GM19099 (cell line): ENCODE data around the gene AMZ1.

Source experiments
- POLR2A ChIP-seq: IDR thresholded peaks from 3 replicates; pipeline ENCODE4 v1.6.1; 2011; ENCODE audit warnings: low read depth; ENCODE audit not compliant: insufficient read length; ENCODE audit errors: extremely low read depth

AMZ1 gene

DNA sequence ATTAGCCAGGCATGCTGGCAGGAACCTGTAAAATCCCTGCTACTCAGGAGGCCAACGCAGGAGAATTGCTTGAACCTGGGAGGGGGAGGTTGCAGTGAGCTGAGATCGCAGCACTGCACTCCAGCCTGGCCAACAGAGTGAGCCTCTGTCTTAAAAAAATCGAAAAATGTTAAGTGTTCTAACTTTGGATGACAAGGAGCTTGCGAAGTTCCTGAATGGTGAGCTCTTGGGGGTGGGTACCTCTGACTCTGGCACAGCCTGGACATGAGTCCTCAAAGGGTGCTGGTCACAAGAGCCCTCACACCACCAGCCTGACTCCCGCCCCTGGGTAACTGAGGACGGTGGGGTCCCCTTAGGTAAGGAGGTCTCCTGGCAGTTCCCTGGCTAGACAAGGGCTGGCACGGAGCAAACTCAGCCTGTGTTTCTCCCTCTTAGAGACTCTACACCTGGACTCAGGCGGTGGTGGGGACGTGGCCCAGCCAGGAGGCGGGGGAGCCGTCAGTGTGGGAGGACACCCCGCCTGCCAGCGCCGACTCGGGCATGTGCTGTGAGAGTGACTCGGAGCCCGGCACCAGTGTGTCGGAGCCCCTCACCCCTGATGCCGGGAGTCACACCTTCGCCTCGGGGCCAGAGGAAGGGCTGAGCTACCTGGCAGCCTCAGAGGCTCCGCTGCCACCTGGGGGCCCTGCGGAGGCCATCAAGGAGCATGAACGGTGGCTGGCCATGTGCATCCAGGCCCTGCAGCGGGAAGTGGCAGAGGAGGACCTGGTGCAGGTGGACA, 24.1 kb downstream of the AMZ1 start:
- no peak for TF ChIP-seq POLR2A

DNA sequence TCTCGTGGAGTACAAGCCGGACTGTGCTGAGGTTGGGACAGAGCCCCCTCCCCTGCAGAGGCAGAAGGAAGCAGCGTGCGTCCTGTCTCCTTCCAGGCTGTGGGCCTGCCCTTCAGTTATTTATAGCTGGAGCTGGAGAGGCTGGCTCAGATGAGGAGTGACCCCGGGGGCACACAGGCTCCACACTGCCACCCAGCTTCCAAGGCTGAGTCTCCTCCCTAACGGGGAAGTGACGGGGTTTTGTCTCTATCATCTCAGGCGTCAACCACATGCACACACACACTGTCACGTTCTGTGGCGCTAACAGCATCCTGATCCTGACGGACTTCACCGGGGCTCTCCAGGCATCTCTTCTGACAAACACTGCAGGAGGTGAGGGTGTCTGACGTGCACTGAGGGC, 25.4 kb downstream of the AMZ1 start:
- no peak for TF ChIP-seq POLR2A

DNA sequence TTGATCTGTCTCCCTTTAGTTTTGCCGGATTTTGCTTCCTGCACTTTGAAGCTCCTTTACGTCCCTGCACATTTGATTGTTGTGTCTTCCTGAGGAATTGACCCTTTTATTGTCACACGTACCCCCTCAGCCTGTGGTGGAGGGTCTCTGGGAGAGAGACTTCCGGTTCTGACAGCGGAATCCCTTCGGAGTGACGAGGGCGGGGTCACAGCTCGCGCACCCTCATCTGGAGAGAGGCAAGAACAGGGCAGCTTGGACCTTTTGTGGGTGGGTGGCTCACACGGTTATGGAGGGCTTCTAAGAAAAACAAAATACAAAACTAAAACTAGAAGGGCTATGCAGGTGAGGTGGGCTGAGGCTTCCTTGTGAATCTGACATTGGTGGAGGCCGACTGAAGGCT, 26.0 kb downstream of the AMZ1 start:
- no peak for TF ChIP-seq POLR2A

DNA sequence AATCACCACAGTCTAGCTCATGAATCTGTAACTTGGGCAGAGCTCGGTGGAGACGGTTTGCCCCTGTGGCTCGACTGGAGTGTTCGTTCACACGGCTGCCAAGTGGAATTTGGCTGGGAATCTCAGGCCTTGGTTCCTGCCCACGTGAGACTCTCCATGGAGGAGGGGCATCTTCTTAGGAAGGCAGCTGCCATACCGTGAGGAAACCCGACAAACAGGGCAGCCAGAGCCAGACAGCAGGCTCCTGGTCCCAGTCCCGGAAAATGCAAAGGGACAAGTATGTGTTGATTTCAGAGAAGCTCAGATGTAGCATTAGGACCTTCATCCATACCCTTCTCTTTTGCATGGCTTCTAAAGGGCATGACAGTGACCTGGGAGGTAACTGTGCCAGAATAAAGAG, 26.6 kb downstream of the AMZ1 start:
- TF ChIP-seq POLR2A: no peak

DNA sequence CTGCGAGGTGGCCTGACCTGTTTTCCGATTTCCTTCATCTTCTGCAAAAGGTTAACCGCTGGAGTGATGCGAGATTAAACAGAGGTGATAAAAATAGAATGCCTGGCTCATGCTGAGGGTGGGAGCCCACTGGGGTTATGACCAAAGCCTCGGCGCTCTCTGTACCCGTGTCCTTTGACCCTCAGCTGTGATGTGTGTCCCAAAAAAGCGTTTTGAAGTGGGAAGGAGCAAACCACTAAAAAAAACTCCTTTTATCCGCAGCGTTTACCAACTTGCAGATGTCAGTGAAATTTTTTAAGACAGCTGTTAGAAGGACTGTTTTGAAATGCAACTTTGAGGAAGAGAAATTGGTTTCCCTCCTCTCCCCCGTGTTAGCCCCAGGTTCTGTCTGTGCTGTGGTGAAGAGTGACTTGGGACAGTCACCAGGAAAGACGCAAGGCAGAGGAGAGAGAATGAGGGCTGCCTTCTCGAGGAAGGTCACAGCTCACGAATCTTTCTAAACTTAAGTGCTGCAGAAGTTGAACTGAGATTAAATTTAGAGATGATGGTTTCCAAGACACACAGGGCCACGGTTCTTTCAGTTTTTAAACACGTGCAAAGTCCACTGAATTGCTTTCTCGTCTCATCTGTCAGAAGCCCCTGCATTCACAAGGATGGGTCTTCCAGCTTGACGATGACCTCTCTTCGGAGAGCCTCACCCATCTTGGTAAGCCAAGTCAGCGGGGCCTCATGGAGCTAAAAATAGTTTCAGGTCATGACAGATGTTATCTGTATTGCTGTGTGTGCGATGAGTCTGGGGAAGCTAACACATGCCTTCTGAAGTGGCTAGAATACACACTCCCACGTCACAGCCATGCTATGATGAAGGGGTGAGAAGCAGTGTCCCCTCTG, 27.6 kb downstream of the AMZ1 start:
- no peak for TF ChIP-seq POLR2A

DNA sequence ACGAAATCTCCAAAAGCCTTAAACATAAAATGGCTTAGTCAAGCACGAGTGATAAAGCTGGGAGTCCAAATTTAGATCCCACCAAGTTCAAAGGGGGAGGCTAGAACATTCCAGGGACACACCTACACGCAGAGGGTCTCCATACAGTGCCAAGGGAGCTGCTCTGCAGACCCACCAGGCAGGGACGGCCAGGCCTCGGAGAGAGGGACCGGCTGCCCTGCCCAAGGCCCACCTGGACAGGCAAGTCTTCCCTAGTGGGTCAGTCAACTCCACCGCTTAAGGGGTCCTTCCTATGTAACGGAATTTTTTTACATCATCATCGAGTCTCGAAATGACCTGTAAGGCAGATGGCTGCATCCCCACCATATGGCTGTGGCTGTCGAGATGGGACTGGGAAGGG, 28.5 kb downstream of the AMZ1 start:
- TF ChIP-seq POLR2A: no peak

DNA sequence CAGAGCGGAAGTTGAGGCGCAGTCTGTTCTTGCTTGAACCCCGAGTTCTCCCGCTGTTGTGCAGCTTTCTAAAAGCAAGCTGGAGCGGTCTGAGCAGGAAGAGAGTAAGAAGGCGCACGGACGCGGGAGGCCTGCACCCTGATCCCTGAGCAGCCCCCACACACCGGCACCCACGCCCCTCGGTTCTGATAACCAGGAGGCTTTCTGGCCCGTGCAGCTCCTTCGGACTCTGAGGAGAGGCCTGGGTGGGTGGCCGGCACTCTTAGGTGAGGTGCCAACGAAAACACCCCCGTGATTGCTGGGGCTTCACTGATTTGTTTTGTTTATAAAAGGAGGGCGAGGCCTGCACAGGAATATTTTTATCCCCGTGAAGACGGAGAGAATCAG, 28.9 kb downstream of the AMZ1 start:
- no peak for TF ChIP-seq POLR2A

DNA sequence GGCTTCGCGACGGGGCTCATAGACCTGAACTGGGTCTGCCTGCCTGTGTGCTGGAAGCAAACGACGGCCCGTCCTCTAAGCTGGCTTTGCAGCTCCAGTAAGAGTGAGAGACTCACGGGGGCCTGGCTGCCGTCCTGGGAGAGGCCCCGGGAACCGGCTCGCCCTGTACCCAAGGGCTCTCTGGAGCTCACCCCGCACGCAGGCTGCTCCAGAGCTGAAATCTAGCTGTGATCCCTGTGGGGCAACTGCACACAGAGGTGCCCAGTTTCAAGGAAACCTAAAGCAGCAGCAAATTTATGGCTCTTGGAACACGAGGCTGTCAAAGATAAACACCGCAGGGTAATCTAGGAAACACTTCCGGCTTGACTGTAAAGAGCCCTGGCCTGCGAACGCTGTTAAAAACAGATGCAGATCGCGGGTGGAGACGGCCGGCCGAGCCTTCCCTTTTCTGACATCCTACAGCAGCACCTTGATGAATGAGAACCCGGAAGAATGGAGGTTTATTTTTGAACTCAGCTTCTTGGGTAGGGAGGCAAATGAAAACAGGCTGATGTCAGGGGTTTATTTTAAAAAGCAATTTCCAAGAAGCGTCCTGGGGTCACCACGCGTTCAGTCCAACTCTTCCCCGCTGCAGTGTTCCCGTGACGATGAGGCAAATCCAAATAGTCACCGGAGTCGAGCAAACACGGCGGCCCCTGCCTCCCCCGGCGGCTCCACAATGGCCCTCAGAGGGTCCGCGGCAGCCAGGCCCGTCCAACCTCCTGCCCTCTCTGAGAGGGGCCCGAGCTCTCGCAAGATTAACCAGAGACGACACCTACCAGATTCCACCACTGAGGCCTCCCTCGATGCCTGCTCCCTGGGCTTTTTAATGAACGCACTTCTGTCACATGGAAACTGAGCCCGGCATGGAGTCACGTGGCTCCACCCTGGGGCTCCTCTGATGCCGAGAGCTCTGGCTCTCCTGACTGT, 29.6 kb downstream of the AMZ1 start:
- TF ChIP-seq POLR2A: no peak

DNA sequence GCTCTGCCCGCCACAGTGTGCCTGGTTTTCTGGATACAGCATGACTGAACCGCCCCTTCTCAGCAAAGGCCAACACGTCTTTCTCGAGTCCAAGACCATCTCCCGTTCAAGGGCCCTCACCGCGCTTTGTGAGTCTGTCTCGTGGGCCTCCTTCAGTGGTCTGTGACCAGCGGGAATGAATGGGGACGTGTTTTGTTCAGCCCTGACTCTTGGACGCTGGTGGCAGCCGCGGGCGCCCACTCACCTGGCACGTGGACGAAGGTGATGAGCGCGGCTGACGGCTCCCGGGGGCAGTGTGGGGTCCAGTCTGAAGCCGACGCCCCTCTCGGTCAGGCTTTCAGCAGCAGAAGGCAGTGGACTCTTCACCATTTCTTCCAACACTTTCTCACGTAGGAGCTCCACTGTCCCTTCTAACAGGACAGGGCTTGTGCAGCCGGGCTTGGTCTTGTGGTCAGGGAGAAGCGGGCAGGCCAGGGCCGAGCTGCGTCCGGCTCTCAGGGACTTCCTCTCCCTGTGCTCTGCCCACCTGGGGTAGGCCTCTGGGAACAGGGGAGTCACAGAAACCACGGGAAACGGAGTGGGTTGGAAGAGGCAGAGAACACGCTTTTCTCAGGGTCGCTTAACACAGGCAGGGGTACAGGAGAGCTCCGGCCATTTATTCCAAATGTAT, 30.4 kb downstream of the AMZ1 start:
- TF ChIP-seq POLR2A: no peak

DNA sequence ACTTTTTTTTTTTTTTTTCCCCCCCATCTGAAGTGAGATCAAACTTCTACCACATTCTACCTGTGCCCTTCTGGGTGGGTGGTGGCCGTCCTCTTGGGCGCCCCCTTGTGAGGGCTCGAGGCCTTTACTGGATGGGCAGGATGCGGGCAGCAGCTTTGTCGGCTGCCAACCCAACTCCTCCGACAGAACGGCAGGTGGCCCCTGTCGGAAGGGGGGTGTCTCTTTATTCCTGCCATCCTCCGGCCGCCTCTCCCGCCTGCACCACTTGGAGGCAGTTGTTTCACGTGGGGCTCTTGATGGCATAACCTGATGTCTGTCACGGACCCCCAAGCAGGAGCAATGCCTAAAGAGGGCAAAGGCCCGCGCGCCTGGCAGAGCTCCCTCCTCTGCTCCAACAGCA, 31.0 kb downstream of the AMZ1 start:
- no peak for TF ChIP-seq POLR2A

DNA sequence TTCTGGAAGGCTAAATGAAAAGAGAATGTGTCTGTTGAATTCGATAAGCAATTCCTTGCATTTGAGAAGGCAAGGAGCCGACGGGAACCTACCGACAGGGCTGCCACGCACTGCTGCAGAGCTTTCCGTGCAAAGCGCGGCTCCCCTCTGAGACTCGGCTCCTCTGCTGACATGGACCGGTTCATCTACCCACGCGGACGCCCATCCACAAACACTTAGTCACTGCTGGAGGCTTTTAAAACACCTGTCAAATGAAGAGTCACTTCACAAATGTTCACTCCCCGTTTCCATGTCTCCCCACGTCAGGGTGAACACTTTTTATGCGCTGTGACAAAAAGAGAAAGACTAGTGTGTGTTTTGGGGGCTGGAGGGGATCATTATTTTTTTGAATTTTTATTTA, 32.0 kb downstream of the AMZ1 start:
- TF ChIP-seq POLR2A: no peak

DNA sequence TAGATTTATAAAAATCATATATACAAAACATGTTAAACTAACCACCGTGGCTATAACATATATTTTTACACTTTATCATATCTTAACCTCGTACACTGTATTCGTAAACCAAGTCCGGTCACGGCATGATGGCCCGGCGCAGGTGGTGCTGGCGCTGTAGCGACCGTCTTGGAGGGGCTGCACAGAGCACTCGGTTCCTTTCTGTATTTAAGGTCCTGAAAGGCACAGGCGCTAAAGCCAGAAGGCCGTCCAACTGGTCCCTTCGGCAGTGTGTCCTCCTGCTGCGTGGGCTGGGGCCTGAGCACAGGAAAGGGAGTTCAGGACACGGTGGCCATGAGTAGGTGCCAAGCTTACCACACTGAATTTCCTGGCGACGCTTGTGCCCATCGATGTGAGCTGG, 33.8 kb downstream of the AMZ1 start:
- no peak for TF ChIP-seq POLR2A

DNA sequence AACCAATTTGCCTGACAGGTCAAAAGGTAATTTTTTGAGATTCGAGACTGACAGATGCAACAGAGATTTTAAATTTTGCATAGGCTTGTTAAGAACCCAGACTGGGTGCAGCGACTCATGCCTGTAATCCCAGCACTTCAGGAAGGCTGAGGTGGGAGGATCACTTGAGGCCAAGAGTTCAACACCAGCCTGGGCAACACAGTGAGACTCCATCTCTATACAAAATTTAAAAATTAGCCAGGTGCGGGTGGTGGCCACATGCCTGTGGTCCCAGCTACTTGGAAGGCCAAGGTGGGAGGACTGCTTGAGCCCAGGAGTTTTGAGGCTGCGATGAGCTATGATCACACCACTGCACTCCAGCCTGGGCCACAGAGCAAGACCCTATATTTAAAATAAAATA, 34.6 kb downstream of the AMZ1 start:
- no peak for TF ChIP-seq POLR2A

DNA sequence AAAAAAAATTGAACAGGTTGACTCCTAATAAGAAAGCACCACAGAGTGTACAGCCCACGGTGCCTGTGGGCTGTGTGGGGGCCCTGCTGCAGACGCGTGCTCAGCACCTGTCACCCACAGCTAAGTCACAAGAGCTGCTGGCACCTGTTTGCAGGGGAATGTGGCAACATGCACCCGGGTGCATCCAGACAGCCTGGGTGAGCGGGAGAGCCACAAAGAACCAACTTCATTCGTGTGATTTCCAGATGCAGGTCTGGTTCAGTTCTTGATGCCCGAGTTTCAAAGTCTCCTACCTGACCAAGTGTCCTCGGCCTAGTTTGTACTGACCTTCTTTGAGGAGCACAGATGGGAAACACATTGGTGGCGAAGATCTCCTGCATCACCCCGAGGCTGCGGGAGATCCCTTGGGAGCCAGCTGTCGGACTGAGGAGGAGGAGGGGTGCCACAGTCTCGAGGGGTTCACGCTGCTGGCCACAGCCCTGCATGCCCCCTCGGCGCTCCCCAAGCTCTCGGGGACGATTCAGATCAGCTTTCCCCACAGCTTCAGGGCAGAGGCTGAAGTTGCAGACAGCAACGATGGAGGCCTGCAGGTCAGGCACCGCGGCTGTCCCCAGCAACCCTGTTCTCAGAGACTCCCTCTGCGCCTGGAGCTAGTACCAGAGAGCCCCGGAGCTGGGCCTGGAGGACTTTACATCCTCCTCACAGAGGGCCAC, 35.3 kb downstream of the AMZ1 start:
- no peak for TF ChIP-seq POLR2A

DNA sequence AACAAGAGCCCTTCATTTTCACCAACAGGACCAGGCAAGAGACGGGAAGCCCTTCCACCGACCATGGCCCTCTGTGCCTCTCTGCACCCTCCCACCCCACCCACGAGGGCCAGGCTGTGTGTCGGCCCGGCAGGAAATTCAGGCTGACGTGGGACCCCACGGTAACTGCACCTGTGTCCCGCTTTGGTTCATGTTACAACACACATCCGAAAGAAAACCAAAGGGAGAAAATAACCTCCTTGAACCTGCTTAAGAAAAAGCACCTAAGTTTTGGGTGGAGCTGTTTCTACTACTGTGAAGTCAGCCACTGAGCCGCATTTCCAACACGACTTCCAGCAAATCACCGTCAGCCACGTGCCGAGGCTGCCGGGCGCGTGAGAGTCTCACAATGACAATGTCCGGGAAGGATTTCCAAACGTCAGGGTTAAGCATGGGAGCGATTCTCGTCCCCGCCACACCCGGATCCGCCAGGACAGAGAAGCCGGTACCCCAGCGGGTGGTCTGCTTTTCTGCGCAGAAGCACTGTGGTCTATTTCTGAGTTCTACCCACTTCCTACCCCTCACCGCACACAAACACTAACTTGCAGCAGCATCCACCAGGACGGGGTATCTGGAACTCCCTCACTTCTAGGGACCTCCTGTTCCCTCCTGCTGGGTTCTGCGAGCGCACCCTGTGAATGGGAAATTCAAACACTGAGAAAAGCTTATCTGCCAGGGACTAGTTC, 36.6 kb downstream of the AMZ1 start:
- TF ChIP-seq POLR2A: no peak
